OCI-LY7 (cell line): Measurements from ENCODE around the gene YPEL4.

Experiments
- CTCF ChIP-seq: fragments of 200-600 bp; sonication (generic); conservative IDR thresholded peaks from 2 replicates; pipeline ENCODE4 v1.5.1; 2014; ENCODE audit warnings: mild to moderate bottlenecking, antibody characterized with exemption, low read length, moderate library complexity, mixed read lengths
- EZH2phosphoT487 ChIP-seq: fragments of 200-600 bp; sonication (generic); IDR thresholded peaks from 2 replicates; pipeline ENCODE4 v1.6.1; 2018; ENCODE audit warnings: low read depth, borderline replicate concordance, mild to moderate bottlenecking, mixed run types, antibody characterized with exemption, low read length, moderate library complexity, mixed read lengths

DNA sequence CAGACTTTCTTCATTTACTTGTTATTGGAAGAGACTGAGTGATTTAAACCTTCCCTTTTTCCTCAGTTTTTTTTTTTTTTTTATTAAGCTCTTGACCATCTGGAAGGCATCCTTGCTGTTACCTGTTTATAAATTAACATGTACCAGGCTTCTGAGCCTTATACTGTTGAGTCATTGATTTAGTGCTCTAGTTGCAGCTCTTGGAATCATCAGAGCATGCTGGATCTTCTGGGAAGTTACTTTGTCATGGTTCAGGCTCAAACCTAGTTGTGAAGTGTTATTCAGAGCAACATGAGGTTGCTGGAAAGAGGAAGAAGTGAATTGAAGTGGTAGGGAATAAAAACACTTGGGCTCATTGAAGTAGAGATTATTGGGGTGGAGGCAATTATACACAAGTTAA is 24.5 kb upstream of the YPEL4 start:
- TF ChIP-seq EZH2phosphoT487, result no peak
- TF ChIP-seq CTCF, result no peak
